K562 (cell line): ENCODE results near the gene LSM14B. TPM values are rescaled to one million over a fixed set of nuclear protein-coding genes. Genes with fewer than 3 reads are reported as not detected.

Source experiments
- ATAC-seq: fragments of 200-7000 bp; cut with Tn5 transposase; 3 replicates; pipeline ENCODE4 v1.9.1; 2020; ENCODE audit warnings: moderate library complexity
- BruUV-seq: library from RNA; stranded (reverse); fragments of 400-500 nt; replicated peaks from 2 replicates; lab custom pipeline; 2021; lab: Mats Ljungman, UMichigan
- CTCF ChIA-PET: fragments of 300-600 bp; formaldehyde crosslinking; extraction: SDS; loops from one replicate; lab custom pipeline; 2021; ENCODE audit warnings: low intra/inter-chr PET ratio; lab: Yijun Ruan, JAX
- POLR2A ChIA-PET: fragments of 300-600, 350-650 bp; sonication (Branson Sonifier 250); formaldehyde crosslinking; extraction: SDS; loops from one replicate; lab custom pipeline; 2021; ENCODE audit warnings: antibody characterized with exemption, inconsistent platforms; lab: Yijun Ruan, JAX
- DNase-seq, 4 experiments: peaks; one replicate each; pipeline versions ENCODE4 v3.0.0 to v3.0.0-alpha.2; 2011 to 2018; ENCODE audit warnings: low spot score in 3 of 4, mixed read lengths in 3 of 4; ENCODE audit errors: extremely low read depth in 1 of 4
- FAIRE-seq: peaks from 2 replicates; lab custom pipeline; 2011; peaks lifted over from hg19 to GRCh38; lab: Jason Lieb, UNC
- H2AFZ ChIP-seq: 2 replicates; pipeline ENCODE4 v1.6.0; 2011; ENCODE audit warnings: low read depth, low read length, control low read depth, inconsistent platforms
- H3K27ac ChIP-seq: fragments of 200-600 bp; 3 replicates; pipeline ENCODE4 v1.8.0; 2011; ENCODE audit warnings: low read depth, mild to moderate bottlenecking, control low read depth, inconsistent platforms, low read length, moderate library complexity, mixed read lengths; ENCODE audit errors: extremely low read depth
- H3K27me3 ChIP-seq, 2 experiments: fragments of 300-600 bp in 1 of 2; 2 replicates in 1 of 2; 3 replicates in 1 of 2; pipeline versions ENCODE4 v1.6.0 to v1.8.0; 2011; ENCODE audit warnings: inconsistent platforms in 2 of 2, low read length in 2 of 2, mild to moderate bottlenecking in 1 of 2, mixed read lengths in 1 of 2, moderate library complexity in 1 of 2; ENCODE audit not compliant: control insufficient read depth in 2 of 2, insufficient read depth in 2 of 2
- H3K36me3 ChIP-seq: fragments of 300-600 bp; 3 replicates; pipeline ENCODE4 v1.8.0; 2011; ENCODE audit warnings: mild to moderate bottlenecking, low read length, inconsistent platforms; ENCODE audit not compliant: control insufficient read depth, insufficient read depth
- H3K4me1 ChIP-seq, 2 experiments: fragments of 200-600 bp in 1 of 2; replicated peaks in 1 of 2; 2 replicates in 1 of 2; 3 replicates in 1 of 2; pipeline versions ENCODE4 v1.5.1 to v1.8.0; 2011; ENCODE audit warnings: inconsistent platforms in 2 of 2, low read length in 2 of 2, mild to moderate bottlenecking in 1 of 2, mixed read lengths in 1 of 2, moderate library complexity in 1 of 2; ENCODE audit not compliant: control insufficient read depth in 2 of 2, insufficient read depth in 2 of 2
- H3K4me2 ChIP-seq: 2 replicates; pipeline ENCODE4 v1.6.1; 2011; ENCODE audit warnings: low read length, control low read depth, inconsistent platforms, mixed read lengths; ENCODE audit not compliant: insufficient read depth
- H3K4me3 ChIP-seq: fragments of 200-600 bp; sonication (generic), shearing (Covaris generic); 2 replicates; pipeline ENCODE4 v1.5.1; 2016; ENCODE audit warnings: control low read depth, inconsistent platforms
- H3K79me2 ChIP-seq: fragments of 200-600 bp; 3 replicates; pipeline ENCODE4 v1.8.0; 2011; ENCODE audit warnings: low read length, inconsistent platforms; ENCODE audit not compliant: control insufficient read depth, insufficient read depth
- H3K9ac ChIP-seq, 2 experiments: 2 replicates each; pipeline versions ENCODE4 v1.6.0 to v1.6.1; 2011; ENCODE audit warnings: low read depth in 2 of 2, low read length in 2 of 2, control low read depth in 1 of 2, inconsistent platforms in 1 of 2, mild to moderate bottlenecking in 1 of 2, mixed read lengths in 1 of 2; ENCODE audit not compliant: insufficient read depth in 1 of 2
- H3K9me1 ChIP-seq: one replicate; pipeline ENCODE4 v1.6.0; 2011; ENCODE audit warnings: inconsistent platforms, mild to moderate bottlenecking, low read length, moderate library complexity; ENCODE audit not compliant: control insufficient read depth, insufficient read depth
- H3K9me3 ChIP-seq: replicated peaks from 2 replicates; pipeline ENCODE4 v1.5.1; 2011; ENCODE audit warnings: low read depth, low read length, inconsistent platforms; ENCODE audit not compliant: control insufficient read depth, insufficient read depth
- H4K20me1 ChIP-seq: replicated peaks from 2 replicates; pipeline ENCODE4 v1.6.1; 2011; ENCODE audit warnings: low read length, inconsistent platforms, mixed read lengths; ENCODE audit not compliant: control insufficient read depth, insufficient read depth
- BRD9 ChIP-seq: fragments of 450-650 bp; IDR thresholded peaks from 2 replicates; pipeline ENCODE4 v1.6.1; 2018; ENCODE audit warnings: low read depth; ENCODE audit not compliant: partially characterized antibody
- DACH1 ChIP-seq: fragments of 450-650 bp; IDR thresholded peaks from 2 replicates; pipeline ENCODE4 v1.6.1; 2018; ENCODE audit not compliant: partially characterized antibody
- KLF10 ChIP-seq: fragments of 250-450 bp; sonication (Bioruptor Pico); IDR thresholded peaks from 2 replicates; pipeline ENCODE4 v1.6.1; 2021; ENCODE audit warnings: matching md5 sums
- MTA3 ChIP-seq: fragments of 450-650 bp; formaldehyde crosslinking; IDR thresholded peaks from 2 replicates; pipeline ENCODE4 v1.6.1; 2017; ENCODE audit warnings: mild to moderate bottlenecking, borderline replicate concordance
- NCOA1 ChIP-seq: fragments of 450-650 bp; IDR thresholded peaks from 2 replicates; pipeline ENCODE4 v1.6.1; 2016; ENCODE audit warnings: low read depth
- NCOA6 ChIP-seq: fragments of 450-650 bp; IDR thresholded peaks from 2 replicates; pipeline ENCODE4 v1.6.1; 2017; ENCODE audit warnings: mild to moderate bottlenecking
- POLR2G ChIP-seq: fragments of 200-400 bp; formaldehyde crosslinking; IDR thresholded peaks from 2 replicates; pipeline ENCODE4 v1.6.1; 2017; ENCODE audit warnings: low read depth, mild to moderate bottlenecking, antibody characterized with exemption, low read length, moderate library complexity
- TBL1XR1 ChIP-seq, 2 experiments: IDR thresholded peaks; 2 replicates each; pipeline ENCODE4 v1.6.1; 2012; ENCODE audit warnings: improper control_type of control experiment in 2 of 2, low read length in 2 of 2, mild to moderate bottlenecking in 1 of 2
- WGBS: fragments of 100-300 bp; shearing (Covaris generic); methylation state at CpG from one replicate; pipeline ENCODE4 v1.1.6; 2016; ENCODE audit warnings: low coverage, mixed read lengths; ENCODE audit not compliant: insufficient coverage; ENCODE audit errors: missing lambda C conversion rate; 5-methylcytosine and 5-hydroxymethylcytosine counted together
- in situ Hi-C: fragments of 300-500 bp; cut with MboI; formaldehyde crosslinking; loops from 4 replicates; pipeline ENCODE4 v1.15.0; 2018; ENCODE audit warnings: inconsistent platforms, mixed read lengths
- intact Hi-C: fragments of 100-400 bp; cut with micrococcal nuclease; formaldehyde crosslinking; loops from 2 replicates; pipeline ENCODE4 v1.14.2; 2022
- polyA plus RNA-seq, 8 experiments: library from polyadenylated mRNA; depleted of rRNA in 4 of 8; stranded (reverse) in 5 of 8; unstranded in 3 of 8; fragments of >200 nt; fragmentation: Nextera tagmentation in 2 of 8; fragmentation: Illumina TruSeq in 1 of 8; extraction: Ambion mirVana in 2 of 8; extraction: Trizol in 1 of 8; gene quantifications; 2 replicates each; pipeline versions ENCODE4 v1.2.1 to v1.2.3, GENCODE V29; 2011 to 2014; ENCODE audit warnings: inconsistent platforms in 1 of 8, missing spikeins in 1 of 8
- total RNA-seq, 7 experiments: library from RNA; depleted of rRNA in 6 of 7; stranded (reverse); fragments of >200 nt in 6 of 7; fragmentation: Illumina TruSeq in 2 of 7; extraction: Trizol in 2 of 7; gene quantifications; 2 replicates each; pipeline versions ENCODE4 v1.2.1 to v1.2.3, GENCODE V29; 2011 to 2021; ENCODE audit warnings: low replicate concordance in 1 of 7
- TF ChIP-seq, protein P1 (sequence below): fragments of 450-650 bp; IDR thresholded peaks from 2 replicates; pipeline ENCODE4 v1.6.1; 2018; ENCODE audit warnings: mild to moderate bottlenecking, low read depth; ENCODE audit not compliant: partially characterized antibody
- TF ChIP-seq, protein P2 (sequence below): fragments of 450-650 bp; IDR thresholded peaks from 2 replicates; pipeline ENCODE4 v1.6.1; 2018; ENCODE audit not compliant: partially characterized antibody

The LSM14B gene
- total and polyA plus RNA-seq, 9 of the 15 experiments (the other 6 are each of a cell fraction or from before 2014, with no cell fraction given), result 0.66 to 36.0 (median 20.2) TPM

- Histone ChIP-seq H3K9ac (no peak overlapping the region; a peak in 1 of 4 replicates), H3K9me1 (peaks cover 3% of the 10 kb centered on the region), H2AFZ (no peak overlapping the region), H3K27ac (no peak overlapping the region), H3K4me2 (no peak overlapping the region), H3K4me1 (peaks cover 0 to 16% of the 10 kb centered on the region in 2 experiments; a peak in 1 of 5 replicates), H3K27me3 (no peaks in the 10 kb centered on the region), H4K20me1 (0 out of 2 replicates have a peak, but pooled peaks cover 4% of the 10 kb centered on the region)
- FAIRE-seq (no peak), ATAC-seq (no peak), DNase-seq (no peak)
- CTCF ChIA-PET, result no interaction called here
- in situ Hi-C loops, result no loop called here
- intact Hi-C loops, result no loop called here
- POLR2A ChIA-PET, result interaction anchor here (0.6 kb wide), 1 partner anchor 23 kb away, joined by 4 read pairs; the partner anchor contains the start of genes PSMA7 and SS18L1
- BruUV-seq, result no TSS peak
- WGBS, result 92% methylated on average over 23 of the region's 25 CpGs
- peak; percentile 59 for TF ChIP-seq POLR2G
- TF ChIP-seq TBL1XR1 (IDR thresholded peaks at IDR 0.05; ENCODE audit: low read length in 2 of 2), result no peak
- TF ChIP-seq, all 486 proteins: peak for 1
- no peaks in the 10 kb centered on the region for H3K79me2 ChIP-seq
- no peaks in the 10 kb centered on the region for H3K9me3 ChIP-seq
- peaks cover 74% of the 10 kb centered on the region; the same call in 2 of the 3 replicates for H3K36me3 ChIP-seq
- no peak overlapping the region for H3K4me3 ChIP-seq
These were observed 43.6 kb downstream of the LSM14B start for GRCh38 chr20:62165762-62166399.

DNA sequence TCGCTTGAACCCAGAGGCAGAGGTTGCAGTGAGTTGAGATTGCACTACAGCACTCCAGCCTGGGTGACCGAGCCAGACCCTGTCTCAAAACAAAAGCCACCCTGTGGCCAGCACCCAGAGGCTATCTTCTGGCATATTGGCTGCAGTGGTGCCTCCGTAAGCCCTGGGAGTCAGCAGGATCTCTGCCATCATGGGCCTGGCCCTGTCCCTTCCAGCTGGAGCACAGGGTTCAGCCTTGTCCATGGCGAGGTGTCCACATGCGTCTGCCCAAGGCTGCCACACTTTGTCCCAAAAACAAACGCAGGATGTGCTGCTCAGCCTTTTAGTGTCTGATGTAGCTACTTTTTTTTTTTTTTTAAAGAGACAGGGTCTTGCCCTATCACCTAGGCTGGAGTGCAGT is 45.2 kb downstream of the LSM14B start:
- DNase-seq (no peak), FAIRE-seq (no peak), ATAC-seq (no peak)
- H3K79me2 ChIP-seq, result no peaks in the 10 kb centered on the region
- peaks cover 0 to 13% of the 10 kb centered on the region in 2 experiments; a peak in 1 of 5 replicates for H3K4me1 ChIP-seq
- intact Hi-C loops, result no loop called here
- POLR2A ChIA-PET, result no interaction called here
- peaks cover 3% of the 10 kb centered on the region for H3K9me1 ChIP-seq
- peaks cover 61% of the 10 kb centered on the region; the same call in 2 of the 3 replicates for H3K36me3 ChIP-seq
- H3K9ac ChIP-seq, result no peak overlapping the region; a peak in 1 of 4 replicates
- 84% methylated on average over 5 of the region's 6 CpGs for WGBS
- 0 out of 2 replicates have a peak, but pooled peaks cover 4% of the 10 kb centered on the region for H4K20me1 ChIP-seq
- no peaks in the 10 kb centered on the region for H3K9me3 ChIP-seq
- H2AFZ ChIP-seq, result no peak overlapping the region
- H3K27ac ChIP-seq, result no peak overlapping the region
- in situ Hi-C loops, result no loop called here
- CTCF ChIA-PET, result interaction anchor here (0.6 kb wide), 1 partner anchor 152 kb away, joined by 3 read pairs; no protein-coding TSS in a partner anchor
- H3K27me3 ChIP-seq, result no peaks in the 10 kb centered on the region
- no TSS peak for BruUV-seq
- no peak overlapping the region for H3K4me2 ChIP-seq
- H3K4me3 ChIP-seq, result no peak overlapping the region
- TF ChIP-seq, protein P1, sequence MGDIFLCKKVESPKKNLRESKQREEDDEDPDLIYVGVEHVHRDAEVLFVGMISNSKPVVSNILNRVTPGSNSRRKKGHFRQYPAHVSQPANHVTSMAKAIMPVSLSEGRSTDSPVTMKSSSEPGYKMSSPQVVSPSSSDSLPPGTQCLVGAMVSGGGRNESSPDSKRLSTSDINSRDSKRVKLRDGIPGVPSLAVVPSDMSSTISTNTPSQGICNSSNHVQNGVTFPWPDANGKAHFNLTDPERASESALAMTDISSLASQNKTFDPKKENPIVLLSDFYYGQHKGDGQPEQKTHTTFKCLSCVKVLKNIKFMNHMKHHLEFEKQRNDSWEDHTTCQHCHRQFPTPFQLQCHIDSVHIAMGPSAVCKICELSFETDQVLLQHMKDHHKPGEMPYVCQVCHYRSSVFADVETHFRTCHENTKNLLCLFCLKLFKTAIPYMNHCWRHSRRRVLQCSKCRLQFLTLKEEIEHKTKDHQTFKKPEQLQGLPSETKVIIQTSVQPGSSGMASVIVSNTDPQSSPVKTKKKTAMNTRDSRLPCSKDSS, result no peak
- TF ChIP-seq KLF10 (CRISPR knock-in tag) (no peak), MTA3 (no peak), NCOA6 (no peak), BRD9 (no peak), NCOA1 (no peak), DACH1 (no peak)
- TF ChIP-seq, protein P2, sequence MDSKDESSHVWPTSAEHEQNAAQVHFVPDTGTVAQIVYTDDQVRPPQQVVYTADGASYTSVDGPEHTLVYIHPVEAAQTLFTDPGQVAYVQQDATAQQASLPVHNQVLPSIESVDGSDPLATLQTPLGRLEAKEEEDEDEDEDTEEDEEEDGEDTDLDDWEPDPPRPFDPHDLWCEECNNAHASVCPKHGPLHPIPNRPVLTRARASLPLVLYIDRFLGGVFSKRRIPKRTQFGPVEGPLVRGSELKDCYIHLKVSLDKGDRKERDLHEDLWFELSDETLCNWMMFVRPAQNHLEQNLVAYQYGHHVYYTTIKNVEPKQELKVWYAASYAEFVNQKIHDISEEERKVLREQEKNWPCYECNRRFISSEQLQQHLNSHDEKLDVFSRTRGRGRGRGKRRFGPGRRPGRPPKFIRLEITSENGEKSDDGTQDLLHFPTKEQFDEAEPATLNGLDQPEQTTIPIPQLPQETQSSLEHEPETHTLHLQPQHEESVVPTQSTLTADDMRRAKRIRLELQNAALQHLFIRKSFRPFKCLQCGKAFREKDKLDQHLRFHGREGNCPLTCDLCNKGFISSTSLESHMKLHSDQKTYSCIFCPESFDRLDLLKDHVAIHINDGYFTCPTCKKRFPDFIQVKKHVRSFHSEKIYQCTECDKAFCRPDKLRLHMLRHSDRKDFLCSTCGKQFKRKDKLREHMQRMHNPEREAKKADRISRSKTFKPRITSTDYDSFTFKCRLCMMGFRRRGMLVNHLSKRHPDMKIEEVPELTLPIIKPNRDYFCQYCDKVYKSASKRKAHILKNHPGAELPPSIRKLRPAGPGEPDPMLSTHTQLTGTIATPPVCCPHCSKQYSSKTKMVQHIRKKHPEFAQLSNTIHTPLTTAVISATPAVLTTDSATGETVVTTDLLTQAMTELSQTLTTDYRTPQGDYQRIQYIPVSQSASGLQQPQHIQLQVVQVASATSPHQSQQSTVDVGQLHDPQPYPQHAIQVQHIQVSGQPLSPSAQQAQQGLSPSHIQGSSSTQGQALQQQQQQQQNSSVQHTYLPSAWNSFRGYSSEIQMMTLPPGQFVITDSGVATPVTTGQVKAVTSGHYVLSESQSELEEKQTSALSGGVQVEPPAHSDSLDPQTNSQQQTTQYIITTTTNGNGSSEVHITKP, result no peak
